Keratinocyte (primary cell): ENCODE measurements around the gene ATG4A.

Source experiments
- CTCF ChIP-seq, 3 experiments: IDR thresholded peaks in 1 of 3; conservative IDR thresholded peaks in 1 of 3; optimal IDR thresholded peaks in 1 of 3; 2 replicates in 2 of 3; 3 replicates in 1 of 3; pipeline versions ENCODE3 to v1.5.1; 2011; ENCODE audit warnings: low read length in 3 of 3, mild to moderate bottlenecking in 3 of 3, moderate library complexity in 2 of 3, control low read depth in 1 of 3, inconsistent platforms in 1 of 3; ENCODE audit not compliant: insufficient read depth in 2 of 3; ENCODE audit errors: extremely low read depth in 1 of 3
- EZH2 ChIP-seq: IDR thresholded peaks from one replicate; pipeline ENCODE4 v1.6.1; 2012; ENCODE audit warnings: inconsistent platforms, mild to moderate bottlenecking, low read length, moderate library complexity

GRCh38 chrX:108055546-108055945 is 36.0 kb upstream of the ATG4A start:
- TF ChIP-seq CTCF (optimal IDR thresholded peaks at IDR 0.05 in 1 of 3, IDR thresholded peaks at IDR 0.05 in 1 of 3, conservative IDR thresholded peaks at IDR 0.05 in 1 of 3; ENCODE audit: extremely low read depth in 1 of 3, insufficient read depth in 2 of 3, low read length in 3 of 3): no peak
- no peak for TF ChIP-seq EZH2
